Astrocyte (in vitro differentiated cells and primary cell): ENCODE measurements around the gene ACTC1. TPM values are rescaled to one million over a fixed set of nuclear protein-coding genes. Genes with fewer than 3 reads are reported as not detected.

ENCODE experiments used
- DNase-seq: peaks from one replicate; pipeline ENCODE4 v3.0.0-alpha.2; 2010; ENCODE audit warnings: low read depth
- FAIRE-seq: peaks from 2 replicates; lab custom pipeline; 2011; peaks lifted over from hg19 to GRCh38; lab: Jason Lieb, UNC
- H2AFZ ChIP-seq: 2 replicates; pipeline ENCODE4 v1.6.0; 2012; ENCODE audit warnings: low read depth, low read length, inconsistent platforms
- H3K27ac ChIP-seq: 2 replicates; pipeline ENCODE4 v1.5.1; 2011; ENCODE audit warnings: low read depth, low read length, inconsistent platforms
- H3K27me3 ChIP-seq: 2 replicates; pipeline ENCODE4 v1.6.0; 2011; ENCODE audit warnings: low read length, inconsistent platforms; ENCODE audit not compliant: insufficient read depth
- H3K36me3 ChIP-seq: 2 replicates; pipeline ENCODE4 v1.5.1; 2011; ENCODE audit warnings: low read length, inconsistent platforms; ENCODE audit not compliant: insufficient read depth
- H3K4me1 ChIP-seq: 2 replicates; pipeline ENCODE4 v1.5.1; 2011; ENCODE audit warnings: low read length, inconsistent platforms; ENCODE audit not compliant: insufficient read depth
- H3K4me2 ChIP-seq: 2 replicates; pipeline ENCODE4 v1.6.0; 2012; ENCODE audit warnings: low read length, inconsistent platforms
- H3K4me3 ChIP-seq: 2 replicates; pipeline ENCODE4 v1.5.1; 2011; ENCODE audit warnings: low read depth, mild to moderate bottlenecking, low read length, inconsistent platforms; ENCODE audit not compliant: insufficient read depth
- H3K79me2 ChIP-seq: 2 replicates; pipeline ENCODE4 v1.6.0; 2012; ENCODE audit warnings: mild to moderate bottlenecking, low read length, inconsistent platforms; ENCODE audit not compliant: insufficient read depth
- H3K9ac ChIP-seq: 2 replicates; pipeline ENCODE4 v1.6.0; 2012; ENCODE audit warnings: mild to moderate bottlenecking, low read length, inconsistent platforms
- H3K9me3 ChIP-seq: 2 replicates; pipeline ENCODE4 v1.5.1; 2012; ENCODE audit warnings: low read depth, mild to moderate bottlenecking, low read length, inconsistent platforms; ENCODE audit not compliant: insufficient read depth
- H4K20me1 ChIP-seq: 2 replicates; pipeline ENCODE4 v1.6.0; 2012; ENCODE audit warnings: low read length, inconsistent platforms; ENCODE audit not compliant: insufficient read depth
- H3K27ac Mint-ChIP-seq: one replicate; pipeline ENCODE4 v1.8.0; 2021; ENCODE audit warnings: mild to moderate bottlenecking, mixed read lengths; ENCODE audit not compliant: unreplicated experiment
- H3K27me3 Mint-ChIP-seq: one replicate; pipeline ENCODE4 v1.8.0; 2021; ENCODE audit warnings: low read depth, mixed read lengths; ENCODE audit not compliant: unreplicated experiment
- H3K36me3 Mint-ChIP-seq: one replicate; pipeline ENCODE4 v1.8.0; 2021; ENCODE audit warnings: low read depth, mixed read lengths; ENCODE audit not compliant: unreplicated experiment
- H3K4me1 Mint-ChIP-seq: one replicate; pipeline ENCODE4 v1.8.0; 2021; ENCODE audit warnings: low read depth, mixed read lengths; ENCODE audit not compliant: unreplicated experiment
- H3K4me3 Mint-ChIP-seq: one replicate; pipeline ENCODE4 v1.8.0; 2021; ENCODE audit warnings: mild to moderate bottlenecking, moderate library complexity, mixed read lengths; ENCODE audit not compliant: unreplicated experiment
- H3K9me3 Mint-ChIP-seq: one replicate; pipeline ENCODE4 v1.8.0; 2021; ENCODE audit warnings: mild to moderate bottlenecking, mixed read lengths; ENCODE audit not compliant: unreplicated experiment
- EZH2 ChIP-seq: IDR thresholded peaks from 2 replicates; pipeline ENCODE4 v1.6.1; 2012; ENCODE audit warnings: mild to moderate bottlenecking, low read length, inconsistent platforms; ENCODE audit not compliant: insufficient read depth
- total RNA-seq: library from RNA; stranded (reverse); gene quantifications from 2 replicates; pipeline ENCODE4 v1.2.1, GENCODE V29; 2021
- TF ChIP-seq, protein P1 (sequence below): IDR thresholded peaks from 2 replicates; pipeline ENCODE4 v1.5.1; 2011; ENCODE audit warnings: low read depth, mild to moderate bottlenecking, inconsistent platforms, low read length, moderate library complexity; ENCODE audit not compliant: insufficient read depth

The ACTC1 gene
- total RNA-seq, 1 donor from 2014 or later = 942 TPM

DNA sequence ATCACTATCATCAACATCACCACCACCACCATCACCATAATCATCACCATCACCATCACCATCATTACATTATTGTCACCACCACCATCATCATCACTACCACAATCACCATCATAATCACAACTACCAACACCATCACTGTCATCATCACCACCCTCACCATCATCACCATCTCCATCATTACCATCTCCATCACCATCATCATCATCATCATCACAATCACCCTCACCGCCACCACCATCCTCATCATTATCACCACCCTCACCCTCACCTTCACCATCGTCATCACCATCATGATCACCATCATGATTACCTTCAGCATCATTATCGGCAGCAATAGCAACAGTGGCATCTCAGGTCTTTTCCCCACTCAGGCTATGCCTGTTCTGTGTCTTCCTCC is 42.9 kb upstream of the ACTC1 start:
- H3K4me3 Mint-ChIP-seq = no peak overlapping the region
- Histone ChIP-seq H3K9ac (no peak overlapping the region), H3K4me3 (no peak overlapping the region), H4K20me1 (no peaks in the 10 kb centered on the region), H3K9me3 (no peaks in the 10 kb centered on the region), H3K4me2 (no peak overlapping the region), H3K79me2 (no peaks in the 10 kb centered on the region), H3K27me3 (no peaks in the 10 kb centered on the region), H3K36me3 (no peaks in the 10 kb centered on the region), H3K4me1 (peaks cover 4% of the 10 kb centered on the region), H2AFZ (no peak overlapping the region), H3K27ac (no peak overlapping the region)
- no peak overlapping the region for H3K27ac Mint-ChIP-seq
- H3K36me3 Mint-ChIP-seq = no peaks in the 10 kb centered on the region
- no peak for TF ChIP-seq EZH2
- TF ChIP-seq, protein P1, sequence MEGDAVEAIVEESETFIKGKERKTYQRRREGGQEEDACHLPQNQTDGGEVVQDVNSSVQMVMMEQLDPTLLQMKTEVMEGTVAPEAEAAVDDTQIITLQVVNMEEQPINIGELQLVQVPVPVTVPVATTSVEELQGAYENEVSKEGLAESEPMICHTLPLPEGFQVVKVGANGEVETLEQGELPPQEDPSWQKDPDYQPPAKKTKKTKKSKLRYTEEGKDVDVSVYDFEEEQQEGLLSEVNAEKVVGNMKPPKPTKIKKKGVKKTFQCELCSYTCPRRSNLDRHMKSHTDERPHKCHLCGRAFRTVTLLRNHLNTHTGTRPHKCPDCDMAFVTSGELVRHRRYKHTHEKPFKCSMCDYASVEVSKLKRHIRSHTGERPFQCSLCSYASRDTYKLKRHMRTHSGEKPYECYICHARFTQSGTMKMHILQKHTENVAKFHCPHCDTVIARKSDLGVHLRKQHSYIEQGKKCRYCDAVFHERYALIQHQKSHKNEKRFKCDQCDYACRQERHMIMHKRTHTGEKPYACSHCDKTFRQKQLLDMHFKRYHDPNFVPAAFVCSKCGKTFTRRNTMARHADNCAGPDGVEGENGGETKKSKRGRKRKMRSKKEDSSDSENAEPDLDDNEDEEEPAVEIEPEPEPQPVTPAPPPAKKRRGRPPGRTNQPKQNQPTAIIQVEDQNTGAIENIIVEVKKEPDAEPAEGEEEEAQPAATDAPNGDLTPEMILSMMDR = no peak
- H3K9me3 Mint-ChIP-seq = peaks cover 5% of the 10 kb centered on the region
- no peak for DNase-seq
- no peak for FAIRE-seq
- H3K4me1 Mint-ChIP-seq = peaks cover 7% of the 10 kb centered on the region
- H3K27me3 Mint-ChIP-seq = no peaks in the 10 kb centered on the region

DNA sequence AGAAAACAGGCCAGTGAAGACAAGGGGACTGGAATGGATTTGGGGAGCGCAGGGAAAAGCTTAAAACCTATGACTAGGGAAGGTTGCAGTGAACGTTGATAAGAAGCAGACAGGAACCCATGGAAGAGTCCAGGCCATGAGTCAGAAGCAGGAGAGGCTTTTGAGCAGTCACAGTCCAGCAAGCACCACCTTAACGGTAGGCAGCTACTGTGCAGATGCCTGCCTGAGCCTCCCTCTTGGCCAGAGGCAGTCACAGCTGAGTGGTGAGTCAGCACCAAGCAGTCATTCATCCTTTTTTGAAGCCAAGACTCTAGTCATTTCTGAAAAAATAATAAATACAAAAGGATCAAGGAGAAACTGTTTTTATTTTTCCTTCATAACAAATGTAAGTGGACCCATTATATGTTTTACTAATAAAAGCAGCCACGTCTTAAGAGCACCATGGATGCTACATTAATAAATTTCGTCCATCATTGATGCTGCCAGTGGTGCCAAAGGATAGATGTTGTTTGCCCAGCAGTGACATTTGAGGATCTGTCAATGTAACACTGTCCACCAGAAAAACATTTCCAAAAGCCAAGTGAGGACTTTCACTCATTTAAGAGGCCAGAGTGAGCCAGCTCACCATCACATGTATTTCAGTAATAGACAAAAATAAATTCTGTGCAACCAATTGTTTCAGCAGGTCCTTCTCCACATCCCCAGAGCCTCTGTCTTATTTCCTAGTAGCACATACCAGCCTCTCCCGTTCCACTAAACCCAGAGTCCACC is 42.1 kb upstream of the ACTC1 start:
- no peaks in the 10 kb centered on the region for H3K27me3 ChIP-seq
- no peaks in the 10 kb centered on the region for H3K27me3 Mint-ChIP-seq
- peak; percentile 91 for DNase-seq
- peaks cover 4% of the 10 kb centered on the region for H3K4me1 ChIP-seq
- H3K9me3 ChIP-seq = no peaks in the 10 kb centered on the region
- H3K36me3 Mint-ChIP-seq = no peaks in the 10 kb centered on the region
- no peak overlapping the region for H3K9ac ChIP-seq
- H3K27ac Mint-ChIP-seq = no peak overlapping the region
- peak overlapping the region; percentile 27 for H3K4me2 ChIP-seq
- no peak overlapping the region for H3K4me3 Mint-ChIP-seq
- no peaks in the 10 kb centered on the region for H3K79me2 ChIP-seq
- H3K4me3 ChIP-seq = no peak overlapping the region
- no peak overlapping the region for H2AFZ ChIP-seq
- no peaks in the 10 kb centered on the region for H3K36me3 ChIP-seq
- no peaks in the 10 kb centered on the region for H4K20me1 ChIP-seq
- peaks cover 7% of the 10 kb centered on the region for H3K4me1 Mint-ChIP-seq
- TF ChIP-seq, protein P1 = no peak
- no peak for TF ChIP-seq EZH2
- H3K27ac ChIP-seq = no peak overlapping the region
- FAIRE-seq = peak; percentile 81
- peaks cover 5% of the 10 kb centered on the region for H3K9me3 Mint-ChIP-seq
